ENCODE data around the gene PLCH1. TPM values are rescaled to one million over a fixed set of nuclear protein-coding genes. Genes with fewer than 3 reads are reported as not detected.

PLCH1 gene
- total RNA-seq, 1 experiment from 2014 or later: 4.1 TPM

- Histone ChIP-seq H3K4me2 (ENCODE audit: low read length) (no peak overlapping the region), H2AFZ (ENCODE audit: low read length) (no peak overlapping the region), H3K9me3 (ENCODE audit: low read length) (no peaks in the 10 kb centered on the region), H3K27ac (ENCODE audit: low read length) (no peak overlapping the region), H3K27me3 (ENCODE audit: low read length) (no peaks in the 10 kb centered on the region), H3K79me2 (ENCODE audit: low read length) (no peaks in the 10 kb centered on the region), H4K20me1 (ENCODE audit: low read length) (no peaks in the 10 kb centered on the region), H3K4me1 (ENCODE audit: insufficient read depth, low read length) (no peaks in the 10 kb centered on the region), H3K9ac (ENCODE audit: low read length) (no peak overlapping the region), H3F3A (ENCODE audit: low read length, unreplicated experiment) (no peaks in the 10 kb centered on the region), H3K36me3 (ENCODE audit: low read depth, low read length) (no peaks in the 10 kb centered on the region), H3K9me2 (replicated peaks; ENCODE audit: low read length) (no peaks in the 10 kb centered on the region), H3K4me3 (ENCODE audit: low read length) (no peak overlapping the region)
- POLR2A ChIA-PET (ENCODE audit: unreplicated experiment): no interaction called here
- TF ChIP-seq EZH2 (IDR thresholded peaks at IDR 0.05; ENCODE audit: low read length, unreplicated experiment): no peak
- no peak for TF ChIP-seq CTCF (conservative IDR thresholded peaks at IDR 0.05; ENCODE audit: low read depth, low read length)
- TF ChIP-seq EZH2phosphoT487 (IDR thresholded peaks at IDR 0.05; ENCODE audit: borderline replicate concordance, low read length): no peak
- intact Hi-C loops (cut with micrococcal nuclease): no loop called here
- ATAC-seq (no peak), DNase-seq (no peak)
- CTCF ChIA-PET: no interaction called here
- BruUV-seq (replicated peaks): no TSS peak
Measured at GRCh38 chr3:155462672-155463071, 282.2 kb downstream of the PLCH1 start.

GRCh38 chr3:155457591-155457990 is 287.3 kb downstream of the PLCH1 start:
- ChIA-PET POLR2A (ENCODE audit: unreplicated experiment) (no interaction called here), CTCF (no interaction called here)
- no peaks in the 10 kb centered on the region for H3K9me3 ChIP-seq (ENCODE audit: low read length)
- intact Hi-C loops (cut with micrococcal nuclease): no loop called here
- no peaks in the 10 kb centered on the region for H3K27me3 ChIP-seq (ENCODE audit: low read length)
- H3K9me2 ChIP-seq (replicated peaks; ENCODE audit: low read length): no peaks in the 10 kb centered on the region
- H3F3A ChIP-seq (ENCODE audit: low read length, unreplicated experiment): no peaks in the 10 kb centered on the region
- H3K4me1 ChIP-seq (ENCODE audit: insufficient read depth, low read length): no peaks in the 10 kb centered on the region
- BruUV-seq (replicated peaks): no TSS peak
- H4K20me1 ChIP-seq (ENCODE audit: low read length): no peaks in the 10 kb centered on the region
- no peak for ATAC-seq
- TF ChIP-seq CTCF (conservative IDR thresholded peaks at IDR 0.05; ENCODE audit: low read depth, low read length): no peak
- TF ChIP-seq EZH2 (IDR thresholded peaks at IDR 0.05; ENCODE audit: low read length, unreplicated experiment): no peak
- no peak for TF ChIP-seq EZH2phosphoT487 (IDR thresholded peaks at IDR 0.05; ENCODE audit: borderline replicate concordance, low read length)
- H2AFZ ChIP-seq (ENCODE audit: low read length): no peak overlapping the region
- no peak for DNase-seq
- H3K79me2 ChIP-seq (ENCODE audit: low read length): no peaks in the 10 kb centered on the region
- H3K4me3 ChIP-seq (ENCODE audit: low read length): no peak overlapping the region
- no peak overlapping the region for H3K27ac ChIP-seq (ENCODE audit: low read length)
- H3K4me2 ChIP-seq (ENCODE audit: low read length): no peak overlapping the region
- no peak overlapping the region for H3K9ac ChIP-seq (ENCODE audit: low read length)
- no peaks in the 10 kb centered on the region for H3K36me3 ChIP-seq (ENCODE audit: low read depth, low read length)

- ChIA-PET POLR2A (ENCODE audit: unreplicated experiment) (no interaction called here), CTCF (no interaction called here)
- BruUV-seq (replicated peaks): no TSS peak
- H3K4me2 ChIP-seq (ENCODE audit: low read length): no peak overlapping the region
- no peaks in the 10 kb centered on the region for H3K79me2 ChIP-seq (ENCODE audit: low read length)
- no peak overlapping the region for H3K9ac ChIP-seq (ENCODE audit: low read length)
- TF ChIP-seq EZH2phosphoT487 (IDR thresholded peaks at IDR 0.05; ENCODE audit: borderline replicate concordance, low read length) (no peak), CTCF (conservative IDR thresholded peaks at IDR 0.05; ENCODE audit: low read depth, low read length) (no peak), EZH2 (IDR thresholded peaks at IDR 0.05; ENCODE audit: low read length, unreplicated experiment) (no peak)
- no peaks in the 10 kb centered on the region for H3K9me2 ChIP-seq (replicated peaks; ENCODE audit: low read length)
- no peaks in the 10 kb centered on the region for H3K4me1 ChIP-seq (ENCODE audit: insufficient read depth, low read length)
- ATAC-seq (no peak), DNase-seq (no peak)
- no peak overlapping the region for H2AFZ ChIP-seq (ENCODE audit: low read length)
- no peaks in the 10 kb centered on the region for H3K27me3 ChIP-seq (ENCODE audit: low read length)
- intact Hi-C loops (cut with micrococcal nuclease): no loop called here
- H3F3A ChIP-seq (ENCODE audit: low read length, unreplicated experiment): no peaks in the 10 kb centered on the region
- no peak overlapping the region for H3K4me3 ChIP-seq (ENCODE audit: low read length)
- no peaks in the 10 kb centered on the region for H3K36me3 ChIP-seq (ENCODE audit: low read depth, low read length)
- no peaks in the 10 kb centered on the region for H4K20me1 ChIP-seq (ENCODE audit: low read length)
- H3K27ac ChIP-seq (ENCODE audit: low read length): no peak overlapping the region
- no peaks in the 10 kb centered on the region for H3K9me3 ChIP-seq (ENCODE audit: low read length)
Measured at GRCh38 chr3:155455765-155456164, 289.1 kb downstream of the PLCH1 start.
